ENCODE measurements around the gene ANKMY1. TPM values are rescaled to one million over a fixed set of nuclear protein-coding genes. Genes with fewer than 3 reads are reported as not detected.

Gene ANKMY1
- total RNA-seq, 1 donor from 2014 or later = 7.2 TPM

GRCh38 chr2:240576436-240577205 lies 18.8 kb upstream of the ANKMY1 start:
- Mint-ChIP-seq H3K4me1 (ENCODE audit: low read depth, unreplicated experiment) (peaks cover 12% of the 10 kb centered on the region), H3K27ac (ENCODE audit: unreplicated experiment) (no peak overlapping the region), H3K27me3 (ENCODE audit: low read depth, unreplicated experiment) (no peaks in the 10 kb centered on the region), H3K9me3 (ENCODE audit: unreplicated experiment) (no peaks in the 10 kb centered on the region), H3K36me3 (ENCODE audit: low read depth, unreplicated experiment) (peaks cover 5% of the 10 kb centered on the region), H3K4me3 (ENCODE audit: unreplicated experiment) (no peak overlapping the region)
- H3K4me2 ChIP-seq (ENCODE audit: low read length) = no peak overlapping the region
- H3K9ac ChIP-seq (ENCODE audit: low read length) = no peak overlapping the region
- TF ChIP-seq EZH2 (IDR thresholded peaks at IDR 0.05; ENCODE audit: insufficient read depth, low read length) = no peak
- TF ChIP-seq, protein P1, sequence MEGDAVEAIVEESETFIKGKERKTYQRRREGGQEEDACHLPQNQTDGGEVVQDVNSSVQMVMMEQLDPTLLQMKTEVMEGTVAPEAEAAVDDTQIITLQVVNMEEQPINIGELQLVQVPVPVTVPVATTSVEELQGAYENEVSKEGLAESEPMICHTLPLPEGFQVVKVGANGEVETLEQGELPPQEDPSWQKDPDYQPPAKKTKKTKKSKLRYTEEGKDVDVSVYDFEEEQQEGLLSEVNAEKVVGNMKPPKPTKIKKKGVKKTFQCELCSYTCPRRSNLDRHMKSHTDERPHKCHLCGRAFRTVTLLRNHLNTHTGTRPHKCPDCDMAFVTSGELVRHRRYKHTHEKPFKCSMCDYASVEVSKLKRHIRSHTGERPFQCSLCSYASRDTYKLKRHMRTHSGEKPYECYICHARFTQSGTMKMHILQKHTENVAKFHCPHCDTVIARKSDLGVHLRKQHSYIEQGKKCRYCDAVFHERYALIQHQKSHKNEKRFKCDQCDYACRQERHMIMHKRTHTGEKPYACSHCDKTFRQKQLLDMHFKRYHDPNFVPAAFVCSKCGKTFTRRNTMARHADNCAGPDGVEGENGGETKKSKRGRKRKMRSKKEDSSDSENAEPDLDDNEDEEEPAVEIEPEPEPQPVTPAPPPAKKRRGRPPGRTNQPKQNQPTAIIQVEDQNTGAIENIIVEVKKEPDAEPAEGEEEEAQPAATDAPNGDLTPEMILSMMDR (IDR thresholded peaks at IDR 0.05; ENCODE audit: insufficient read depth, low read depth, low read length) = no peak
- no peaks in the 10 kb centered on the region for H3K27me3 ChIP-seq (ENCODE audit: insufficient read depth, low read length)
- DNase-seq (ENCODE audit: low read depth) = no peak
- H3K27ac ChIP-seq (ENCODE audit: low read depth, low read length) = no peak overlapping the region
- peaks cover 7% of the 10 kb centered on the region for H3K79me2 ChIP-seq (ENCODE audit: insufficient read depth, low read length)
- peaks cover 30% of the 10 kb centered on the region for H4K20me1 ChIP-seq (ENCODE audit: insufficient read depth, low read length)
- H3K36me3 ChIP-seq (ENCODE audit: insufficient read depth, low read length) = no peaks in the 10 kb centered on the region
- H3K4me1 ChIP-seq (ENCODE audit: insufficient read depth, low read length) = peaks cover 12% of the 10 kb centered on the region
- H2AFZ ChIP-seq (ENCODE audit: low read depth, low read length) = no peak overlapping the region
- FAIRE-seq = no peak
- H3K9me3 ChIP-seq (ENCODE audit: insufficient read depth, low read depth, low read length) = no peaks in the 10 kb centered on the region
- H3K4me3 ChIP-seq (ENCODE audit: insufficient read depth, low read depth, low read length) = no peak overlapping the region

- Mint-ChIP-seq H3K27ac (ENCODE audit: unreplicated experiment) (no peak overlapping the region), H3K4me3 (ENCODE audit: unreplicated experiment) (no peak overlapping the region), H3K27me3 (ENCODE audit: low read depth, unreplicated experiment) (no peaks in the 10 kb centered on the region), H3K4me1 (ENCODE audit: low read depth, unreplicated experiment) (peaks cover 12% of the 10 kb centered on the region), H3K36me3 (ENCODE audit: low read depth, unreplicated experiment) (peaks cover 4% of the 10 kb centered on the region), H3K9me3 (ENCODE audit: unreplicated experiment) (no peaks in the 10 kb centered on the region)
- H3K9ac ChIP-seq (ENCODE audit: low read length) = no peak overlapping the region
- no peaks in the 10 kb centered on the region for H3K36me3 ChIP-seq (ENCODE audit: insufficient read depth, low read length)
- H4K20me1 ChIP-seq (ENCODE audit: insufficient read depth, low read length) = peaks cover 29% of the 10 kb centered on the region
- FAIRE-seq = no peak
- peaks cover 12% of the 10 kb centered on the region for H3K4me1 ChIP-seq (ENCODE audit: insufficient read depth, low read length)
- no peaks in the 10 kb centered on the region for H3K27me3 ChIP-seq (ENCODE audit: insufficient read depth, low read length)
- TF ChIP-seq EZH2 (IDR thresholded peaks at IDR 0.05; ENCODE audit: insufficient read depth, low read length) = no peak
- TF ChIP-seq, protein P1 (IDR thresholded peaks at IDR 0.05; ENCODE audit: insufficient read depth, low read depth, low read length) = no peak
- H2AFZ ChIP-seq (ENCODE audit: low read depth, low read length) = no peak overlapping the region
- no peak overlapping the region for H3K4me3 ChIP-seq (ENCODE audit: insufficient read depth, low read depth, low read length)
- H3K27ac ChIP-seq (ENCODE audit: low read depth, low read length) = no peak overlapping the region
- no peak for DNase-seq (ENCODE audit: low read depth)
- peaks cover 4% of the 10 kb centered on the region for H3K79me2 ChIP-seq (ENCODE audit: insufficient read depth, low read length)
- H3K4me2 ChIP-seq (ENCODE audit: low read length) = no peak overlapping the region
- no peaks in the 10 kb centered on the region for H3K9me3 ChIP-seq (ENCODE audit: insufficient read depth, low read depth, low read length)
Observed at GRCh38 chr2:240576036-240576435, 18.2 kb upstream of the ANKMY1 start.

All from astrocyte (in vitro differentiated cells and primary cell).